Uterus (tissue), 4 donors: Measurements from ENCODE around the gene NGF. TPM values are rescaled to one million over a fixed set of nuclear protein-coding genes. Genes with fewer than 3 reads are reported as not detected.

Experiments used
- DNase-seq, 2 donors: peaks; one replicate each; pipeline ENCODE4 v3.0.0-alpha.2; 2019 to 2020
- H3K27ac ChIP-seq, 2 donors: fragments of 200-600 bp; sonication (generic); 1 replicate in 1 of 2; 2 replicates in 1 of 2; pipeline ENCODE4 v1.5.1; 2016 to 2018
- H3K27me3 ChIP-seq, 2 donors: fragments of 200-600 bp; sonication (generic); one replicate each; pipeline ENCODE4 v1.5.1; 2018 to 2019; ENCODE audit warnings: control low read depth in 1 of 2
- H3K36me3 ChIP-seq, 2 donors: fragments of 200-600 bp; sonication (generic); one replicate each; pipeline ENCODE4 v1.5.1; 2019; ENCODE audit warnings: control low read depth in 1 of 2
- H3K4me1 ChIP-seq, 2 donors: fragments of 200-600 bp; sonication (generic); one replicate each; pipeline ENCODE4 v1.5.1; 2018 to 2019; ENCODE audit warnings: control low read depth in 1 of 2
- H3K4me3 ChIP-seq, 2 donors: fragments of 200-600 bp; sonication (generic); 1 replicate in 1 of 2; 2 replicates in 1 of 2; pipeline ENCODE4 v1.5.1; 2018 to 2019; ENCODE audit warnings: mild to moderate bottlenecking in 1 of 2
- H3K9me3 ChIP-seq, 2 donors: fragments of 200-600 bp; sonication (generic); one replicate each; pipeline ENCODE4 v1.5.1; 2019; ENCODE audit warnings: control low read depth in 1 of 2
- CTCF ChIP-seq, 4 experiments: fragments of 200-600 bp in 2 of 4; fragments of 450-650 bp in 2 of 4; sonication (generic) in 2 of 4; IDR thresholded peaks; one replicate each; pipeline ENCODE4 v1.5.1; 2016 to 2019; ENCODE audit warnings: antibody characterized with exemption in 4 of 4, mild to moderate bottlenecking in 2 of 4, moderate library complexity in 1 of 4
- POLR2A ChIP-seq, 2 donors: fragments of 450-650 bp; IDR thresholded peaks; one replicate each; pipeline ENCODE4 v1.6.1; 2016; ENCODE audit warnings: antibody characterized with exemption in 2 of 2, mild to moderate bottlenecking in 1 of 2, moderate library complexity in 1 of 2
- intact Hi-C: fragments of 100-400 bp; cut with DNase I; formaldehyde crosslinking; loops from one replicate; pipeline ENCODE4 v1.15.1; 2023; ENCODE audit warnings: low total_unique reads
- total RNA-seq, 4 donors: library from RNA; depleted of rRNA in 3 of 4; stranded (reverse); fragments of >200 nt in 3 of 4; gene quantifications; one replicate each; pipeline versions ENCODE4 v1.1.0 to v1.2.4, GENCODE V29; 2014 to 2023
- donor health status: DM: yes; HTN: yes; CAD: no.

NGF gene
- total RNA-seq, 4 donors from 2014 or later, result 1.3 to 21.4 (median 13.5) TPM

DNA sequence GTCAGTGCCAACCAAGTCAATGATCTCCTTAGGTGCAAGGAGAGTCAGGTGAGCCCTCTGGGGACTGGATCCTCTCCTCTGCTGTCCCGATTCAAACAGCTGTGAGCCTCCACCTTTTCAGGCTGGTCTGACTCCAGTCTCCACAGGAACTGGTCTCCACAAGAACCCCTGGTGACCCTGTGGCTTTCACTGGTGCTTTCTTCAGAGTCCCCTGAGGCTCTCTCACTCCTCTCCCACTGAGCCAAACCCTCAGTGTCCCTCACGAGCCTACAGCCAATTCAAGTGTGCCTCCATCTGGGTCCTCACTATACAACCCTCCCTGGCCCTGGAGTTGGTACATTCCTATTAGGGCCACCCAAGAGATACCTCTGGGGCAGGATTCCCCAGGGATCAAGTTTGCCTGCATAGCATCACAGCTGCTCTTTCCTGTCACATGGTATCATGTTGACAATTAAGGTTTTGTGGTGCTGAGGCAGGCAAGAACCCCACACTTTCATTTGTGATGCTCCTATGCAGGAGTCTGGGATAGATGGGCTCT lies 5.2 kb upstream of the NGF start:
- DNase-seq, result no peak
- H3K4me3 ChIP-seq, result no peak overlapping the region
- H3K27ac ChIP-seq, result no peak overlapping the region
- H3K9me3 ChIP-seq, result no peaks in the 10 kb centered on the region
- no peaks in the 10 kb centered on the region for H3K36me3 ChIP-seq
- no peaks in the 10 kb centered on the region for H3K27me3 ChIP-seq
- H3K4me1 ChIP-seq, result no peaks in the 10 kb centered on the region
- TF ChIP-seq CTCF (IDR thresholded peaks at IDR 0.05), result no peak
- TF ChIP-seq POLR2A (IDR thresholded peaks at IDR 0.05), result no peak
- intact Hi-C loops, result no loop called here

GRCh38 chr1:115341948-115342347 lies 3.9 kb upstream of the NGF start:
- Histone ChIP-seq H3K27me3 (no peaks in the 10 kb centered on the region), H3K36me3 (no peaks in the 10 kb centered on the region), H3K9me3 (no peaks in the 10 kb centered on the region), H3K4me1 (no peaks in the 10 kb centered on the region), H3K27ac (no peak overlapping the region), H3K4me3 (no peak overlapping the region)
- intact Hi-C loops, result no loop called here
- TF ChIP-seq CTCF (IDR thresholded peaks at IDR 0.05) (no peak), POLR2A (IDR thresholded peaks at IDR 0.05) (no peak)
- DNase-seq, result no peak

DNA sequence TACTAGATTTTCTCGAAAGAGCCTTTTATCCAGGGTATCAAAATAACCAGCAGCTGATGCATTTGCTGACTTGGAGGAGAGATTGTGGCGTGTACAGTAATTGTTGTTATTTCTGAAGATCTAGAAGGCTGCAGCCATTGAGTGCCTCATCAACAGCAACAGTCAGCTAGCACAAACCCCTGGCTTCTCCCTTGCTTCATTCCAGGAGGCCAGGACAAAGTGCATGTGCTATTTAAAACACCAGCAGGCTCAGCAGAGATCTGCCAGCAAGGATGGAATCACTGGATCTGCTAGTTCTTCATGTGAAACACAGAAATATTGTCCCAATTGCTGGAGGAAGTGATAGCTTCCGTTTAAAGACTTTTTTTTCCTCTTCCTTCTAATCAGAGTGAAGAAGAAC lies 2.8 kb upstream of the NGF start:
- Histone ChIP-seq H3K9me3 (no peaks in the 10 kb centered on the region), H3K27me3 (no peaks in the 10 kb centered on the region), H3K4me3 (no peak overlapping the region), H3K4me1 (no peaks in the 10 kb centered on the region), H3K27ac (peak overlapping the region in 1 of 2 donors; percentile 37), H3K36me3 (no peaks in the 10 kb centered on the region)
- DNase-seq, result no peak
- TF ChIP-seq POLR2A (IDR thresholded peaks at IDR 0.05) (no peak), CTCF (IDR thresholded peaks at IDR 0.05) (no peak)
- intact Hi-C loops, result no loop called here

DNA sequence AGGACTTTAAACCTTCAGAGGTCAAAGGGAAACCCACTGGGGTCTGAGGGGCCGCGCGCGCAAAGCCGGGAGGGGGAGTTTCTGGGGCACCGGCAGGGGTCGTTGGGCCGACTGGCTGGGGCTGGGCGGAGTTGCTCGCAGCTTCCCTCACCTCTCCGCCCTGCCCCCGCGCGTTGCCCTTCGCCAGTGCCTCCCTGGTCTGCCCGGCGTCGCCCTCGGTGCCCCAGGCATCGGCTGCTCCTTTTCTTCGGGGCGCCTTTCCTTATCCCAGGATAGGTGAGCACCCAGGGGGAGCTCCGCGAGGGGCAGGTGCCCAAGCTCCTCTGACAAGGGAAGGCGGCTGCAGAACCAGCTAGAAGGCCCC lies 390 bp upstream of the NGF start:
- peak overlapping the region; percentile 74 to 76 for H3K4me3 ChIP-seq
- no peaks in the 10 kb centered on the region for H3K36me3 ChIP-seq
- TF ChIP-seq CTCF (IDR thresholded peaks at IDR 0.05) (no peak), POLR2A (IDR thresholded peaks at IDR 0.05) (no peak)
- H3K9me3 ChIP-seq, result no peaks in the 10 kb centered on the region
- H3K27ac ChIP-seq, result peak overlapping the region; percentile 90 to 92
- intact Hi-C loops, result loop anchor here (10.0 kb wide), 1 partner anchor 54 kb away; no protein-coding TSS in a partner anchor
- no peaks in the 10 kb centered on the region for H3K27me3 ChIP-seq
- no peaks in the 10 kb centered on the region for H3K4me1 ChIP-seq
- DNase-seq, result no peak

GRCh38 chr1:115337276-115337632 lies 795 bp downstream of the NGF start:
- Histone ChIP-seq H3K27me3 (no peaks in the 10 kb centered on the region), H3K4me1 (peaks cover 3 to 6% of the 10 kb centered on the region in 2 donors), H3K36me3 (no peaks in the 10 kb centered on the region), H3K4me3 (peak overlapping the region; percentile 74 to 76), H3K9me3 (no peaks in the 10 kb centered on the region), H3K27ac (peak overlapping the region; percentile 90 to 92)
- intact Hi-C loops, result loop anchor here (10.0 kb wide), 1 partner anchor 52 kb away; no protein-coding TSS in a partner anchor
- no peak for TF ChIP-seq POLR2A (IDR thresholded peaks at IDR 0.05)
- TF ChIP-seq CTCF (IDR thresholded peaks at IDR 0.05), result no peak
- peak; percentile 53 to 56 for DNase-seq
